IMR-90 (cell line): ENCODE data around the gene PROZ. TPM values are rescaled to one million over a fixed set of nuclear protein-coding genes. Genes with fewer than 3 reads are reported as not detected.

Experiments
- ATAC-seq: fragments of 200-7000 bp; cut with Tn5 transposase; 2 replicates; pipeline ENCODE4 v1.9.1; 2020; ENCODE audit warnings: low read depth, mild to moderate bottlenecking, moderate library complexity
- BruUV-seq: library from RNA; stranded (reverse); fragments of 400-500 nt; replicated peaks from 2 replicates; lab custom pipeline; 2021; lab: Mats Ljungman, UMichigan
- CTCF ChIA-PET: fragments of 300-600 bp; formaldehyde crosslinking; extraction: SDS; loops from one replicate; lab custom pipeline; 2021; ENCODE audit warnings: antibody characterized with exemption; lab: Yijun Ruan, JAX
- POLR2A ChIA-PET: fragments of 300-600 bp; sonication (Branson Sonifier 250); formaldehyde crosslinking; loops from one replicate; lab custom pipeline; 2022; ENCODE audit warnings: antibody characterized with exemption; ENCODE audit not compliant: unreplicated experiment; lab: Charles Lee
- DNase-seq: peaks from one replicate; pipeline ENCODE4 v3.0.0; 2013
- H2AFZ ChIP-seq: replicated peaks from 2 replicates; pipeline ENCODE3; 2013; ENCODE audit warnings: low read length, mild to moderate bottlenecking; ENCODE audit not compliant: poor library complexity
- H2AK5ac ChIP-seq: 2 replicates; pipeline ENCODE4 v1.6.1; 2013; ENCODE audit warnings: low read depth, low read length, inconsistent platforms
- H2AK9ac ChIP-seq: replicated peaks from 2 replicates; pipeline ENCODE3; 2013; ENCODE audit warnings: mild to moderate bottlenecking, low read depth, low read length, moderate library complexity; ENCODE audit not compliant: poor library complexity
- H2BK120ac ChIP-seq: 2 replicates; pipeline ENCODE4 v1.6.1; 2013; ENCODE audit warnings: low read depth, low read length, inconsistent platforms
- H2BK15ac ChIP-seq: 3 replicates; pipeline ENCODE4 v1.6.1; 2013; ENCODE audit warnings: low read depth, low read length, inconsistent platforms
- H2BK20ac ChIP-seq: 2 replicates; pipeline ENCODE4 v1.6.1; 2013; ENCODE audit warnings: low read depth, mild to moderate bottlenecking, inconsistent platforms, low read length, moderate library complexity
- H2BK5ac ChIP-seq: 2 replicates; pipeline ENCODE4 v1.6.1; 2013; ENCODE audit warnings: mild to moderate bottlenecking, low read depth, low read length, inconsistent platforms; ENCODE audit not compliant: poor library complexity, severe bottlenecking
- H3K14ac ChIP-seq: replicated peaks from 2 replicates; pipeline ENCODE4 v1.6.1; 2013; ENCODE audit warnings: low read depth, low read length, inconsistent platforms
- H3K18ac ChIP-seq: 2 replicates; pipeline ENCODE4 v1.6.1; 2013; ENCODE audit warnings: low read depth, low read length, control low read depth
- H3K23ac ChIP-seq: 2 replicates; pipeline ENCODE4 v1.6.1; 2013; ENCODE audit warnings: low read depth, low read length, inconsistent platforms
- H3K27ac ChIP-seq: 2 replicates; pipeline ENCODE4 v1.5.1; 2013; ENCODE audit warnings: mild to moderate bottlenecking, control low read depth, low read length; ENCODE audit not compliant: insufficient read depth
- H3K27me3 ChIP-seq: 2 replicates; pipeline ENCODE4 v1.6.1; 2013; ENCODE audit warnings: low read length; ENCODE audit not compliant: control insufficient read depth, insufficient read depth
- H3K36me3 ChIP-seq: 2 replicates; pipeline ENCODE4 v1.6.1; 2013; ENCODE audit warnings: low read length, mixed read lengths; ENCODE audit not compliant: control insufficient read depth, insufficient read depth
- H3K4ac ChIP-seq: 2 replicates; pipeline ENCODE4 v1.6.1; 2013; ENCODE audit warnings: low read depth, low read length, inconsistent platforms
- H3K4me1 ChIP-seq: 2 replicates; pipeline ENCODE4 v1.6.1; 2013; ENCODE audit warnings: low read length, mixed read lengths; ENCODE audit not compliant: control insufficient read depth, insufficient read depth
- H3K4me2 ChIP-seq: 2 replicates; pipeline ENCODE4 v1.6.1; 2013; ENCODE audit warnings: low read depth, mild to moderate bottlenecking, control low read depth, low read length, moderate library complexity
- H3K4me3 ChIP-seq: 2 replicates; pipeline ENCODE4 v1.5.1; 2013; ENCODE audit warnings: low read depth, mild to moderate bottlenecking, control low read depth, low read length, moderate library complexity; ENCODE audit not compliant: insufficient read depth
- H3K56ac ChIP-seq: 2 replicates; pipeline ENCODE4 v1.6.1; 2013; ENCODE audit warnings: low read length, inconsistent platforms; ENCODE audit not compliant: insufficient read depth; ENCODE audit errors: extremely low read depth
- H3K79me1 ChIP-seq, 2 experiments: 2 replicates each; pipeline ENCODE4 v1.6.1; 2013; ENCODE audit warnings: low read length in 2 of 2, inconsistent platforms in 1 of 2, low read depth in 1 of 2
- H3K9ac ChIP-seq: 2 replicates; pipeline ENCODE4 v1.6.1; 2013; ENCODE audit warnings: low read depth, low read length, control low read depth
- H3K9me1 ChIP-seq: 2 replicates; pipeline ENCODE4 v1.6.1; 2013; ENCODE audit warnings: low read length, inconsistent platforms; ENCODE audit not compliant: insufficient read depth
- H3K9me3 ChIP-seq: 2 replicates; pipeline ENCODE4 v1.6.1; 2013; ENCODE audit warnings: low read length; ENCODE audit not compliant: control insufficient read depth, insufficient read depth
- H4K20me1 ChIP-seq: 2 replicates; pipeline ENCODE4 v1.6.1; 2013; ENCODE audit warnings: low read length, inconsistent platforms; ENCODE audit not compliant: insufficient read depth
- H4K5ac ChIP-seq: 2 replicates; pipeline ENCODE4 v1.6.1; 2013; ENCODE audit warnings: mild to moderate bottlenecking, low read depth, low read length, control low read depth
- H4K8ac ChIP-seq, 2 experiments: 2 replicates each; pipeline ENCODE4 v1.6.1; 2013; ENCODE audit warnings: low read depth in 2 of 2, low read length in 2 of 2, control low read depth in 1 of 2, inconsistent platforms in 1 of 2
- H4K91ac ChIP-seq: 2 replicates; pipeline ENCODE4 v1.6.1; 2013; ENCODE audit warnings: low read depth, low read length, inconsistent platforms; ENCODE audit not compliant: insufficient read depth
- BHLHE40 ChIP-seq: fragments of 150-350 bp; IDR thresholded peaks from 2 replicates; pipeline ENCODE4 v1.6.1; 2016; ENCODE audit warnings: mild to moderate bottlenecking, low read depth, low read length
- MAFK ChIP-seq: IDR thresholded peaks from 2 replicates; pipeline ENCODE4 v1.6.1; 2012; ENCODE audit warnings: low read depth, low read length, improper control_type of control experiment
- RCOR1 ChIP-seq: IDR thresholded peaks from 2 replicates; pipeline ENCODE4 v1.6.1; 2012; ENCODE audit warnings: mild to moderate bottlenecking, low read length, improper control_type of control experiment; ENCODE audit not compliant: insufficient replicate concordance
- SMC3 ChIP-seq: fragments of 150-350 bp; IDR thresholded peaks from 2 replicates; pipeline ENCODE4 v1.6.1; 2016; ENCODE audit warnings: low read depth, mild to moderate bottlenecking, antibody characterized with exemption, low read length, moderate library complexity
- USF2 ChIP-seq: fragments of 150-350 bp; IDR thresholded peaks from 2 replicates; pipeline ENCODE4 v1.6.1; 2017; ENCODE audit warnings: mild to moderate bottlenecking, antibody characterized with exemption, low read length, low read depth
- WGBS, 2 experiments: methylation state at CpG; one replicate each; pipeline versions ENCODE4 v1.1.5 to v1.1.7; 2013; ENCODE audit warnings: missing lambda C conversion rate in 2 of 2; ENCODE audit not compliant: insufficient read length in 1 of 2; ENCODE audit errors: extremely low coverage in 2 of 2; 5-methylcytosine and 5-hydroxymethylcytosine counted together
- dilution Hi-C: fragments of 300-500 bp; cut with HindIII; formaldehyde crosslinking; loops from one replicate; pipeline ENCODE4 v1.14.3; 2018; ENCODE audit warnings: low sequenced_read_pairs; ENCODE audit not compliant: unreplicated experiment
- in situ Hi-C: fragments of 300-500 bp; cut with MboI; formaldehyde crosslinking; loops from 3 replicates; pipeline ENCODE4 v1.14.3; 2019; ENCODE audit warnings: low sequenced_read_pairs, inconsistent platforms, mixed read lengths
- intact Hi-C: fragments of 100-400 bp; cut with micrococcal nuclease; formaldehyde crosslinking; loops from 2 replicates; pipeline ENCODE4 v1.10.0; 2022
- polyA plus RNA-seq, 3 experiments: library from polyadenylated mRNA; depleted of rRNA; stranded (reverse); fragments of >200 nt; gene quantifications; 2 replicates each; pipeline ENCODE4 v1.2.3, GENCODE V29; 2012; ENCODE audit warnings: low replicate concordance in 1 of 3
- total RNA-seq: library from RNA; depleted of rRNA; stranded (reverse); fragments of >200 nt; gene quantifications from 2 replicates; pipeline ENCODE4 v1.2.3, GENCODE V29; 2012

PROZ gene
- total and polyA plus RNA-seq, 2 of the 4 experiments (the other 2 are of a cell fraction) = not detected

GRCh38 chr13:113146750-113147149 is 11.7 kb upstream of the PROZ start:
- H3K27ac ChIP-seq = no peak overlapping the region
- in situ Hi-C loops (no loop called here), dilution Hi-C loops (no loop called here), intact Hi-C loops (no loop called here)
- no peak overlapping the region for H2AK5ac ChIP-seq
- no TSS peak for BruUV-seq
- no peak overlapping the region for H4K91ac ChIP-seq
- TF ChIP-seq BHLHE40 (no peak), SMC3 (no peak), RCOR1 (no peak), MAFK (no peak), USF2 (no peak)
- H3K79me1 ChIP-seq = no peaks in the 10 kb centered on the region
- no peak overlapping the region for H3K9ac ChIP-seq
- no peaks in the 10 kb centered on the region for H4K20me1 ChIP-seq
- H3K27me3 ChIP-seq = 0 out of 2 replicates have a peak, but pooled peaks cover 2% of the 10 kb centered on the region
- no peak overlapping the region for H3K18ac ChIP-seq
- H3K9me3 ChIP-seq = no peaks in the 10 kb centered on the region
- H3K4me3 ChIP-seq = no peak overlapping the region
- no peaks in the 10 kb centered on the region for H3K36me3 ChIP-seq
- no peak overlapping the region for H2AK9ac ChIP-seq
- H2AFZ ChIP-seq = peak overlapping the region; percentile 21
- H2BK120ac ChIP-seq = no peak overlapping the region
- H3K4ac ChIP-seq = no peak overlapping the region
- no peak overlapping the region for H2BK5ac ChIP-seq
- no peak for ATAC-seq
- H2BK20ac ChIP-seq = no peak overlapping the region
- no peak overlapping the region for H3K4me2 ChIP-seq
- no peak for DNase-seq
- no peak overlapping the region for H4K5ac ChIP-seq
- H3K23ac ChIP-seq = no peak overlapping the region
- no peak overlapping the region for H2BK15ac ChIP-seq
- no peak overlapping the region for H3K14ac ChIP-seq
- no peaks in the 10 kb centered on the region; the same call in 1 of the 2 replicates for H3K9me1 ChIP-seq
- no peaks in the 10 kb centered on the region for H3K4me1 ChIP-seq
- no peak overlapping the region for H4K8ac ChIP-seq
- ChIA-PET CTCF (no interaction called here), POLR2A (no interaction called here)
- no peak overlapping the region for H3K56ac ChIP-seq
- 40% methylated on average over 1 of the region's 9 CpGs; no CpG with 5 or more reads in 1 of the 2 experiments for WGBS, 2 experiments
